ENCODE measurements around the gene OXSR1. TPM values are rescaled to one million over a fixed set of nuclear protein-coding genes. Genes with fewer than 3 reads are reported as not detected.
"Not testable (repeated sequence)": the region's sequence is repeated elsewhere in the genome, so short reads cannot be mapped to it uniquely, and the experiment has no call there.

Gene OXSR1
- polyA plus RNA-seq, 10 donors, result 30.5 to 43.4 (median 34.6) TPM

GRCh38 chr3:38219609-38220197 is 54.4 kb downstream of the OXSR1 start:
- DNase-seq, result no peak

- DNase-seq, result no peak
These were observed 55.7 kb downstream of the OXSR1 start for GRCh38 chr3:38221005-38221404.

GRCh38 chr3:38222032-38222634 is 56.8 kb downstream of the OXSR1 start:
- no peak for DNase-seq

- DNase-seq, result no peak
These were observed 59.0 kb downstream of the OXSR1 start for GRCh38 chr3:38224357-38224756.

- DNase-seq, result no peak
These were observed 60.9 kb downstream of the OXSR1 start for GRCh38 chr3:38226273-38226672.

GRCh38 chr3:38227989-38228388 is 62.7 kb downstream of the OXSR1 start:
- DNase-seq, result peak in 2 of 3 donors; percentile 16 to 52

GRCh38 chr3:38229036-38229435 is 63.7 kb downstream of the OXSR1 start:
- no peak for DNase-seq

- no peak for DNase-seq
These were observed 67.4 kb downstream of the OXSR1 start for GRCh38 chr3:38232701-38233100.

- DNase-seq, result no peak
These were observed 70.1 kb downstream of the OXSR1 start for GRCh38 chr3:38235466-38235865.

- no peak for DNase-seq
These were observed 73.2 kb downstream of the OXSR1 start for GRCh38 chr3:38238416-38239008.

- not testable (repeated sequence) for DNase-seq
These were observed 77.5 kb downstream of the OXSR1 start for GRCh38 chr3:38242812-38243211.

GRCh38 chr3:38245930-38246329 is 80.6 kb downstream of the OXSR1 start:
- DNase-seq, result no peak

- peak; percentile 66 to 75 (median 67) for DNase-seq
These were observed 82.2 kb downstream of the OXSR1 start for GRCh38 chr3:38247366-38248035.

- DNase-seq, result no peak
These were observed 84.9 kb downstream of the OXSR1 start for GRCh38 chr3:38250198-38250597.

GRCh38 chr3:38251197-38251596 is 85.9 kb downstream of the OXSR1 start:
- no peak for DNase-seq

- no peak for DNase-seq
These were observed 88.4 kb downstream of the OXSR1 start for GRCh38 chr3:38253704-38254103.

GRCh38 chr3:38254872-38255271 is 89.5 kb downstream of the OXSR1 start:
- DNase-seq, result no peak

- no peak for DNase-seq
These were observed 90.3 kb downstream of the OXSR1 start for GRCh38 chr3:38255627-38256026.

GRCh38 chr3:38257583-38257982 is 92.2 kb downstream of the OXSR1 start:
- no peak for DNase-seq

- no peak for DNase-seq
These were observed 95.1 kb downstream of the OXSR1 start for GRCh38 chr3:38260474-38260873.

- DNase-seq, result peak in 1 of 3 donors; percentile 11
These were observed 99.0 kb downstream of the OXSR1 start for GRCh38 chr3:38264353-38264771.

- DNase-seq, result no peak
These were observed 99.4 kb downstream of the OXSR1 start for GRCh38 chr3:38264779-38265178.

All from muscle of back (tissue), 11 donors.